Activated CD8-positive, alpha-beta T cell treated with anti-CD3 and anti-CD28 coated beads for 36 hours (primary cell): Measurements from ENCODE around the gene RNF34. TPM values are rescaled to one million over a fixed set of nuclear protein-coding genes. Genes with fewer than 3 reads are reported as not detected.
A peak's percentile ranks its signal among the peaks of the same experiment; 100 is the strongest.

ENCODE experiments used
- ATAC-seq: fragments of 200-7000 bp; cut with Tn5 transposase; one replicate; pipeline ENCODE4 v1.10.0; 2021; ENCODE audit warnings: mild to moderate bottlenecking, moderate library complexity
- CTCF ChIA-PET: fragments of 350-600 bp; sonication (Branson Sonifier 250); formaldehyde crosslinking; loops from one replicate; lab custom pipeline; 2021; ENCODE audit warnings: antibody characterized with exemption; lab: Charles Lee
- POLR2A ChIA-PET: fragments of 350-600 bp; sonication (Branson Sonifier 250); formaldehyde crosslinking; loops from one replicate; lab custom pipeline; 2021; ENCODE audit warnings: antibody characterized with exemption; lab: Charles Lee
- DNase-seq: peaks from one replicate; pipeline ENCODE4 v3.0.0-alpha.2; 2020
- H3K27ac Mint-ChIP-seq: one replicate; pipeline ENCODE4 v1.8.0; 2021; ENCODE audit warnings: mild to moderate bottlenecking, mixed read lengths
- H3K27me3 Mint-ChIP-seq: one replicate; pipeline ENCODE4 v1.8.0; 2021; ENCODE audit warnings: mixed read lengths
- H3K36me3 Mint-ChIP-seq: one replicate; pipeline ENCODE4 v1.8.0; 2021; ENCODE audit warnings: low read depth, mixed read lengths
- H3K4me1 Mint-ChIP-seq: one replicate; pipeline ENCODE4 v1.8.0; 2021; ENCODE audit warnings: low read depth, mixed read lengths
- H3K4me3 Mint-ChIP-seq: one replicate; pipeline ENCODE4 v1.8.0; 2021; ENCODE audit warnings: mild to moderate bottlenecking, moderate library complexity, mixed read lengths
- H3K9me3 Mint-ChIP-seq: one replicate; pipeline ENCODE4 v1.8.0; 2021; ENCODE audit warnings: mixed read lengths
- intact Hi-C: fragments of 100-400 bp; cut with micrococcal nuclease; formaldehyde crosslinking; loops from one replicate; pipeline ENCODE4 v1.10.0; 2022
- total RNA-seq, 2 experiments: library from RNA; stranded (reverse); gene quantifications; one replicate each; pipeline ENCODE4 v1.2.3, GENCODE V29; 2021
- TF ChIP-seq, protein P1 (sequence below): fragments of 200-600 bp; IDR thresholded peaks from one replicate; pipeline ENCODE4 v1.8.0; 2022; ENCODE audit warnings: antibody characterized with exemption, mild to moderate bottlenecking

The RNF34 gene
- total RNA-seq, 2 experiments from 2014 or later: 44.1 to 44.9 TPM

- TF ChIP-seq, protein P1, sequence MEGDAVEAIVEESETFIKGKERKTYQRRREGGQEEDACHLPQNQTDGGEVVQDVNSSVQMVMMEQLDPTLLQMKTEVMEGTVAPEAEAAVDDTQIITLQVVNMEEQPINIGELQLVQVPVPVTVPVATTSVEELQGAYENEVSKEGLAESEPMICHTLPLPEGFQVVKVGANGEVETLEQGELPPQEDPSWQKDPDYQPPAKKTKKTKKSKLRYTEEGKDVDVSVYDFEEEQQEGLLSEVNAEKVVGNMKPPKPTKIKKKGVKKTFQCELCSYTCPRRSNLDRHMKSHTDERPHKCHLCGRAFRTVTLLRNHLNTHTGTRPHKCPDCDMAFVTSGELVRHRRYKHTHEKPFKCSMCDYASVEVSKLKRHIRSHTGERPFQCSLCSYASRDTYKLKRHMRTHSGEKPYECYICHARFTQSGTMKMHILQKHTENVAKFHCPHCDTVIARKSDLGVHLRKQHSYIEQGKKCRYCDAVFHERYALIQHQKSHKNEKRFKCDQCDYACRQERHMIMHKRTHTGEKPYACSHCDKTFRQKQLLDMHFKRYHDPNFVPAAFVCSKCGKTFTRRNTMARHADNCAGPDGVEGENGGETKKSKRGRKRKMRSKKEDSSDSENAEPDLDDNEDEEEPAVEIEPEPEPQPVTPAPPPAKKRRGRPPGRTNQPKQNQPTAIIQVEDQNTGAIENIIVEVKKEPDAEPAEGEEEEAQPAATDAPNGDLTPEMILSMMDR: no peak
- Mint-ChIP-seq H3K27me3 (no peaks in the 10 kb centered on the region), H3K27ac (no peak overlapping the region), H3K4me3 (no peak overlapping the region), H3K4me1 (peaks cover 20% of the 10 kb centered on the region), H3K36me3 (peaks cover 9% of the 10 kb centered on the region), H3K9me3 (no peaks in the 10 kb centered on the region)
- CTCF ChIA-PET: no interaction called here
- intact Hi-C loops: no loop called here
- POLR2A ChIA-PET: no interaction called here
- no peak for ATAC-seq
- DNase-seq: no peak
Measured at GRCh38 chr12:121397521-121397920, 2.4 kb upstream of the RNF34 start.

GRCh38 chr12:121398355-121398754, 1.6 kb upstream of the RNF34 start:
- peaks cover 25% of the 10 kb centered on the region for H3K4me1 Mint-ChIP-seq
- intact Hi-C loops: no loop called here
- peak overlapping the region; percentile 85 for H3K4me3 Mint-ChIP-seq
- TF ChIP-seq, protein P1: no peak
- no peak overlapping the region for H3K27ac Mint-ChIP-seq
- no peaks in the 10 kb centered on the region for H3K9me3 Mint-ChIP-seq
- CTCF ChIA-PET: interaction anchor here (4.5 kb wide), 1 partner anchor 64 kb away, joined by 27 read pairs; no protein-coding TSS in a partner anchor
- peaks cover 13% of the 10 kb centered on the region for H3K36me3 Mint-ChIP-seq
- POLR2A ChIA-PET: interaction anchor here (1.0 kb wide), 1 partner anchor 185 kb away, joined by 3 read pairs; no protein-coding TSS in a partner anchor
- no peak for DNase-seq
- H3K27me3 Mint-ChIP-seq: no peaks in the 10 kb centered on the region
- ATAC-seq: no peak

DNA sequence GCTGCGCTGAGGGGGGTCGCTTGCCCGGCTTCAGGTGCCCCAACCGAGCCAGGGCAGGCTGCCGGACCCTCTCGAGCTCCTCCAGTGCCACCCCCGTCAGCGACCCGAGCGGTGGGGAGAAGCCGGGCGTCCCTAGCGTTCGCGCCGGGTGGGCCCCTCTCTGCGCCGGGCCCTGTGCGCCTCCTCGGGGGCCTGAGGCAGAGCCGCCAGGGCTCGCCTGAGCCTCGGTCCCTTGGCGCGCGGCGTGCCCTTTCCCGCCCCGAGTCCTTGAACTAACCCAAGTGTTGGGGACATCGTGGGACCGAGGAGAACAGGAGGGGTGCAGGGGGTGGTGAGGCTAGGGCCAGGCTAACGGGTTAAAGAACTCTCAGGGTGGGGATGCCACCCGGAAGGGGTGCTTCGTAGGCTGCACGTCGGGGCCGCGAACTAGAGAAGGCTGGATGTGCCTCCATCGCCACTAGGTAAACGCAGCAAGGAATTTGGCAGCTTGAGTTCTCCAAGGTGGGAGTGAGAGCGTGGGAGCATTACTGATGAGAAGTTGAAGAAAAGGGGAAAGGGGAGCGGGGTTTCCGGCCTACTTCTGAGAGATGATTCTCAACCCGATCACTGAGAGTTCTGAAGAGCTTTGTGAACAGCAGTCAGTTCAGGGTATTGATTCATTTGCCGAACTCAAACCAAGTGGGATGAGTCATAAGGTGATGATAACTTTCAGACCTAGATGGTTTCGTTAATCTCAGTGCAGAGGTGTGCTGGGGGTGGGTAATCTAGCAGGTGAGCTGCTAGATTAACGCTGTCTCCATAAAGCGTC, 618 bp downstream of the RNF34 start:
- Mint-ChIP-seq H3K4me3 (peak overlapping the region; percentile 85), H3K4me1 (peaks cover 29% of the 10 kb centered on the region), H3K36me3 (peaks cover 21% of the 10 kb centered on the region), H3K27me3 (no peaks in the 10 kb centered on the region), H3K9me3 (no peaks in the 10 kb centered on the region), H3K27ac (peak overlapping the region; percentile 93)
- TF ChIP-seq, protein P1: no peak
- ATAC-seq (peak; percentile 59), DNase-seq (peak; percentile 74)
- POLR2A ChIA-PET: interaction anchor here (0.6 to 4.0 kb wide), 30 partner anchors 9 to 306 kb away, joined by 3 to 47 read pairs (median 4); partner anchors contain the start of genes ANAPC5 and CAMKK2
- intact Hi-C loops: loop anchor here (2.0 to 5.0 kb wide), 2 partner anchors 48 to 68 kb away; partner anchors contain the start of gene ANAPC5
- CTCF ChIA-PET: interaction anchor here (0.7 to 4.5 kb wide), 11 partner anchors 9 to 66 kb away, joined by 3 to 27 read pairs (median 3); no protein-coding TSS in a partner anchor

DNA sequence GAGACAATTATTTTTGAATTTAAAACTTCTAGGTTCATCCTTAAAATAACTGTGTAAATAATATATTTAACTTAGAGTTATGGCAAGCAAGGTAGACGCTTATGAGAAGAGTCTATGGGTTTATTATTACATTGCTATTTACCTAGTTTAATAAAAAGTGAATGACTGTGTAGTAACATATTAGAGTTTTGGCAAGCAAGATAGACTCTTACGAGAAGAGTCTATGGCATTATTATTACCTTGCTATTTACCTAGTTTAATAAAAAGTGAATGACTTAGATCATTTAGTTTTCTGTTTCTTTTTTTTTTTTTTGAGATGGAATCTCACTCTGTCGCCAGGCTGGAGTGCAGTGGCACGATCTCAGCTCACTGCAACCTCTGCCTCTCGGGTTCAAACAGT, 3.8 kb downstream of the RNF34 start:
- DNase-seq (no peak), ATAC-seq (no peak)
- Mint-ChIP-seq H3K36me3 (peaks cover 35% of the 10 kb centered on the region), H3K27me3 (no peaks in the 10 kb centered on the region), H3K4me3 (no peak overlapping the region), H3K9me3 (no peaks in the 10 kb centered on the region), H3K27ac (no peak overlapping the region), H3K4me1 (peaks cover 41% of the 10 kb centered on the region)
- intact Hi-C loops: loop anchor here (5.0 kb wide), 1 partner anchor 71 kb away; no protein-coding TSS in a partner anchor
- TF ChIP-seq, protein P1: no peak
- ChIA-PET POLR2A (no interaction called here), CTCF (interaction anchor here (1.6 to 1.9 kb wide), 2 partner anchors 13 to 40 kb away, joined by 4 to 10 read pairs; no protein-coding TSS in a partner anchor)
